Transverse colon (tissue), 4 donors: ENCODE data around the gene TCEAL4.

Source experiments
- EP300 ChIP-seq: sonication (generic); formaldehyde crosslinking; IDR thresholded peaks from one replicate; pipeline ENCODE4 v1.6.1; 2017; ENCODE audit warnings: antibody characterized with exemption, low read depth
- POLR2A ChIP-seq: fragments of 450-650 bp; IDR thresholded peaks from one replicate; pipeline ENCODE4 v1.6.1; 2016; ENCODE audit warnings: antibody characterized with exemption, mild to moderate bottlenecking, moderate library complexity
- POLR2AphosphoS5 ChIP-seq, 3 donors: sonication (generic); formaldehyde crosslinking; IDR thresholded peaks; one replicate each; pipeline ENCODE4 v1.6.1; 2016; ENCODE audit warnings: antibody characterized with exemption in 3 of 3
- TF ChIP-seq, protein P1 (sequence below), 5 experiments: fragments of 200-600 bp in 3 of 5; fragments of 450-650 bp in 2 of 5; sonication (generic) in 3 of 5; IDR thresholded peaks; 1 replicate in 2 of 5; 2 replicates in 3 of 5; pipeline ENCODE4 v1.5.1; 2016 to 2017; ENCODE audit warnings: antibody characterized with exemption in 5 of 5, inconsistent platforms in 3 of 5, mild to moderate bottlenecking in 2 of 5, moderate library complexity in 1 of 5

GRCh38 chrX:103571121-103571520 lies 14.2 kb upstream of the TCEAL4 start:
- TF ChIP-seq, protein P1, sequence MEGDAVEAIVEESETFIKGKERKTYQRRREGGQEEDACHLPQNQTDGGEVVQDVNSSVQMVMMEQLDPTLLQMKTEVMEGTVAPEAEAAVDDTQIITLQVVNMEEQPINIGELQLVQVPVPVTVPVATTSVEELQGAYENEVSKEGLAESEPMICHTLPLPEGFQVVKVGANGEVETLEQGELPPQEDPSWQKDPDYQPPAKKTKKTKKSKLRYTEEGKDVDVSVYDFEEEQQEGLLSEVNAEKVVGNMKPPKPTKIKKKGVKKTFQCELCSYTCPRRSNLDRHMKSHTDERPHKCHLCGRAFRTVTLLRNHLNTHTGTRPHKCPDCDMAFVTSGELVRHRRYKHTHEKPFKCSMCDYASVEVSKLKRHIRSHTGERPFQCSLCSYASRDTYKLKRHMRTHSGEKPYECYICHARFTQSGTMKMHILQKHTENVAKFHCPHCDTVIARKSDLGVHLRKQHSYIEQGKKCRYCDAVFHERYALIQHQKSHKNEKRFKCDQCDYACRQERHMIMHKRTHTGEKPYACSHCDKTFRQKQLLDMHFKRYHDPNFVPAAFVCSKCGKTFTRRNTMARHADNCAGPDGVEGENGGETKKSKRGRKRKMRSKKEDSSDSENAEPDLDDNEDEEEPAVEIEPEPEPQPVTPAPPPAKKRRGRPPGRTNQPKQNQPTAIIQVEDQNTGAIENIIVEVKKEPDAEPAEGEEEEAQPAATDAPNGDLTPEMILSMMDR (IDR thresholded peaks at IDR 0.05): no peak
- TF ChIP-seq POLR2AphosphoS5 (IDR thresholded peaks at IDR 0.05) (no peak), EP300 (no peak), POLR2A (no peak)
